SK-N-SH (cell line): Measurements from ENCODE around the gene GALP.
"Not testable (repeated sequence)": the region's sequence is repeated elsewhere in the genome, so short reads cannot be mapped to it uniquely, and the experiment has no call there.

ENCODE experiments used
- EP300 ChIP-seq, 2 experiments: IDR thresholded peaks; 2 replicates each; pipeline versions ENCODE4 v1.4.0 to v1.6.1; 2012; ENCODE audit warnings: borderline replicate concordance in 1 of 2, low read depth in 1 of 2, low read length in 1 of 2
- EZH2phosphoT487 ChIP-seq: fragments of 200-600 bp; sonication (generic); IDR thresholded peaks from 2 replicates; pipeline ENCODE4 v1.6.1; 2017; ENCODE audit warnings: low read depth, mixed run types, mild to moderate bottlenecking, antibody characterized with exemption, moderate library complexity, borderline replicate concordance
- FOXM1 ChIP-seq: IDR thresholded peaks from 2 replicates; pipeline ENCODE4 v1.4.0; 2012; ENCODE audit warnings: low read depth, mild to moderate bottlenecking
- GATA2 ChIP-seq: sonication (generic); formaldehyde crosslinking; IDR thresholded peaks from 2 replicates; pipeline ENCODE4 v1.5.0; 2020; ENCODE audit warnings: mild to moderate bottlenecking, missing genetic modification reagents
- JUND ChIP-seq: IDR thresholded peaks from 2 replicates; pipeline ENCODE4 v1.4.0; 2012
- RXRA ChIP-seq: IDR thresholded peaks from 2 replicates; pipeline ENCODE4 v1.4.0; 2012; ENCODE audit warnings: low read depth, mild to moderate bottlenecking, borderline replicate concordance
- YY1 ChIP-seq: IDR thresholded peaks from 2 replicates; pipeline ENCODE4 v1.4.0; 2012; ENCODE audit warnings: low read depth, mild to moderate bottlenecking
- TF ChIP-seq, protein P1 (sequence below): IDR thresholded peaks from 2 replicates; pipeline ENCODE4; 2012
- TF ChIP-seq, protein P2 (sequence below): fragments of 200-600 bp; sonication (generic); IDR thresholded peaks from 2 replicates; pipeline ENCODE4 v1.6.1; 2017; ENCODE audit warnings: antibody characterized with exemption, mild to moderate bottlenecking, moderate library complexity
- TF ChIP-seq, protein P3 (sequence below): fragments of 150-350 bp; IDR thresholded peaks from 2 replicates; pipeline ENCODE4 v1.6.1; 2017; ENCODE audit warnings: antibody characterized with exemption, low read length, low read depth, borderline replicate concordance
- TF ChIP-seq, protein P4 (sequence below): IDR thresholded peaks from 2 replicates; pipeline ENCODE4 v1.4.0; 2012; ENCODE audit warnings: low read depth

DNA sequence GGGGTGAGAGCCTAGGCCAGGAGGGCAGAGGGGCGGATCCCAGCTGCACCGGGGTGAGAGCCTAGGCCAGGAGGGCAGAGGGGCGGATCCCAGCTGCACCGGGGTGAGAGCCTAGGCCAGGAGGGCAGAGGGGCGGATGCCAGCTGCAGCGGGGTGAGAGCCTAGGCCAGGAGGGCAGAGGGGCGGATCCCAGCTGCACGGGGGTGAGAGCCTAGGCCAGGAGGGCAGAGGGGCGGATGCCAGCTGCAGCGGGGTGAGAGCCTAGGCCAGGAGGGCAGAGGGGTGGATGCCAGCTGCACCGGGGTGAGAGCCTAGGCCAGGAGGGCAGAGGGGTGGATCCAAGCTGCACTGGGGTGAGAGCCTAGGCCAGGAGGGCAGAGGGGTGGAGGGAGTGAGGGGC, 502 bp downstream of the GALP start:
- TF ChIP-seq YY1; EP300 (IDR thresholded peaks at IDR 0.05; ENCODE audit: borderline replicate concordance in 1 of 2, low read depth in 1 of 2, low read length in 1 of 2); GATA2 (CRISPR knock-in tag); RXRA; JUND; FOXM1; EZH2phosphoT487: not testable (repeated sequence)
- TF ChIP-seq, protein P1, sequence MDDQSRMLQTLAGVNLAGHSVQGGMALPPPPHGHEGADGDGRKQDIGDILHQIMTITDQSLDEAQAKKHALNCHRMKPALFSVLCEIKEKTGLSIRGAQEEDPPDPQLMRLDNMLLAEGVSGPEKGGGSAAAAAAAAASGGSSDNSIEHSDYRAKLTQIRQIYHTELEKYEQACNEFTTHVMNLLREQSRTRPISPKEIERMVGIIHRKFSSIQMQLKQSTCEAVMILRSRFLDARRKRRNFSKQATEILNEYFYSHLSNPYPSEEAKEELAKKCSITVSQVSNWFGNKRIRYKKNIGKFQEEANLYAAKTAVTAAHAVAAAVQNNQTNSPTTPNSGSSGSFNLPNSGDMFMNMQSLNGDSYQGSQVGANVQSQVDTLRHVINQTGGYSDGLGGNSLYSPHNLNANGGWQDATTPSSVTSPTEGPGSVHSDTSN: not testable (repeated sequence)
- TF ChIP-seq, protein P2, sequence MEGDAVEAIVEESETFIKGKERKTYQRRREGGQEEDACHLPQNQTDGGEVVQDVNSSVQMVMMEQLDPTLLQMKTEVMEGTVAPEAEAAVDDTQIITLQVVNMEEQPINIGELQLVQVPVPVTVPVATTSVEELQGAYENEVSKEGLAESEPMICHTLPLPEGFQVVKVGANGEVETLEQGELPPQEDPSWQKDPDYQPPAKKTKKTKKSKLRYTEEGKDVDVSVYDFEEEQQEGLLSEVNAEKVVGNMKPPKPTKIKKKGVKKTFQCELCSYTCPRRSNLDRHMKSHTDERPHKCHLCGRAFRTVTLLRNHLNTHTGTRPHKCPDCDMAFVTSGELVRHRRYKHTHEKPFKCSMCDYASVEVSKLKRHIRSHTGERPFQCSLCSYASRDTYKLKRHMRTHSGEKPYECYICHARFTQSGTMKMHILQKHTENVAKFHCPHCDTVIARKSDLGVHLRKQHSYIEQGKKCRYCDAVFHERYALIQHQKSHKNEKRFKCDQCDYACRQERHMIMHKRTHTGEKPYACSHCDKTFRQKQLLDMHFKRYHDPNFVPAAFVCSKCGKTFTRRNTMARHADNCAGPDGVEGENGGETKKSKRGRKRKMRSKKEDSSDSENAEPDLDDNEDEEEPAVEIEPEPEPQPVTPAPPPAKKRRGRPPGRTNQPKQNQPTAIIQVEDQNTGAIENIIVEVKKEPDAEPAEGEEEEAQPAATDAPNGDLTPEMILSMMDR: not testable (repeated sequence)
- TF ChIP-seq, protein P3, sequence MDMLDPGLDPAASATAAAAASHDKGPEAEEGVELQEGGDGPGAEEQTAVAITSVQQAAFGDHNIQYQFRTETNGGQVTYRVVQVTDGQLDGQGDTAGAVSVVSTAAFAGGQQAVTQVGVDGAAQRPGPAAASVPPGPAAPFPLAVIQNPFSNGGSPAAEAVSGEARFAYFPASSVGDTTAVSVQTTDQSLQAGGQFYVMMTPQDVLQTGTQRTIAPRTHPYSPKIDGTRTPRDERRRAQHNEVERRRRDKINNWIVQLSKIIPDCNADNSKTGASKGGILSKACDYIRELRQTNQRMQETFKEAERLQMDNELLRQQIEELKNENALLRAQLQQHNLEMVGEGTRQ: not testable (repeated sequence)
- TF ChIP-seq, protein P4, sequence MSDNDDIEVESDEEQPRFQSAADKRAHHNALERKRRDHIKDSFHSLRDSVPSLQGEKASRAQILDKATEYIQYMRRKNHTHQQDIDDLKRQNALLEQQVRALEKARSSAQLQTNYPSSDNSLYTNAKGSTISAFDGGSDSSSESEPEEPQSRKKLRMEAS: not testable (repeated sequence)
